DMS79 treated with DMSO at 0.1 percent for 48 hours (cell line): ENCODE data around the gene TNFRSF13B.
"Not testable (repeated sequence)": the region's sequence is repeated elsewhere in the genome, so short reads cannot be mapped to it uniquely, and the experiment has no call there.

Experiments used
- DNase-seq: peaks from one replicate; lab custom pipeline; 2025; lab: John Stamatoyannopoulos, UW

TNFRSF13B gene

GRCh38 chr17:16987066-16987829, 15.3 kb upstream of the TNFRSF13B start:
- DNase-seq, result no peak

GRCh38 chr17:16986391-16986790, 14.5 kb upstream of the TNFRSF13B start:
- no peak for DNase-seq

GRCh38 chr17:16981928-16982327, 10.0 kb upstream of the TNFRSF13B start:
- DNase-seq, result no peak

- DNase-seq, result no peak
Observed at GRCh38 chr17:16980813-16981731, 9.2 kb upstream of the TNFRSF13B start.

GRCh38 chr17:16980061-16980460, 8.1 kb upstream of the TNFRSF13B start:
- no peak for DNase-seq

GRCh38 chr17:16979237-16979823, 7.4 kb upstream of the TNFRSF13B start:
- DNase-seq, result not testable (repeated sequence)

GRCh38 chr17:16977932-16978331, 6.0 kb upstream of the TNFRSF13B start:
- no peak for DNase-seq

GRCh38 chr17:16976725-16977550, 5.0 kb upstream of the TNFRSF13B start:
- DNase-seq, result no peak

GRCh38 chr17:16975744-16976625, 4.1 kb upstream of the TNFRSF13B start:
- no peak for DNase-seq

- no peak for DNase-seq
Observed at GRCh38 chr17:16975277-16975651, 3.3 kb upstream of the TNFRSF13B start.

GRCh38 chr17:16974569-16975276, 2.8 kb upstream of the TNFRSF13B start:
- no peak for DNase-seq

- no peak for DNase-seq
Observed at GRCh38 chr17:16973760-16974540, 2.0 kb upstream of the TNFRSF13B start.

GRCh38 chr17:16973043-16973442, 1.1 kb upstream of the TNFRSF13B start:
- DNase-seq, result not testable (repeated sequence)

GRCh38 chr17:16972346-16972745, 428 bp upstream of the TNFRSF13B start:
- DNase-seq, result no peak

GRCh38 chr17:16969931-16970906, 1.7 kb downstream of the TNFRSF13B start:
- no peak for DNase-seq

- no peak for DNase-seq
Observed at GRCh38 chr17:16968786-16969185, 3.1 kb downstream of the TNFRSF13B start.

GRCh38 chr17:16962804-16963203, 9.1 kb downstream of the TNFRSF13B start:
- no peak for DNase-seq

GRCh38 chr17:16961792-16962191, 10.1 kb downstream of the TNFRSF13B start:
- DNase-seq, result no peak
